DMS53 treated with DMSO at 0.1 percent for 48 hours (cell line): ENCODE results near the gene AUH.

ENCODE experiments used
- DNase-seq: peaks from one replicate; lab custom pipeline; 2025; ENCODE audit not compliant: unreplicated experiment; lab: John Stamatoyannopoulos, UW

AUH gene

DNA sequence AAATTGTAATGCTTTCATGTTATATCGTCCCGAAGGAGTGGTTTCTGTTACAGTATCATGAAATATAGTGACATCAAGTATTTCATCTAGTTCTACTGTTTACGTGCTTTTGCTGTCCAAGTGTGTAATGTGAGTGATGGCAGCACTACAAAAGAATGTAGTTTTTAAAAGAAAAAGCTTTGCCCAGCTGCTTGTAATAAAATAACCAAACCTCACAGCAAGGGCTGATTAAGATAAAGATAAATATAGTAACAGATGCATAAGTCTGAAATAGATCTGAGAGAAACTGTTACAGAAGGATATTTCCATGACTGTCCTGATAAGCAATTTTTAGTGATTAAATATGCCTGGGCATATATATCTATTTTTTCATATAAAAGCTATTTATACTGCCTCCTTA is 106.4 kb downstream of the AUH start:
- no peak for DNase-seq

DNA sequence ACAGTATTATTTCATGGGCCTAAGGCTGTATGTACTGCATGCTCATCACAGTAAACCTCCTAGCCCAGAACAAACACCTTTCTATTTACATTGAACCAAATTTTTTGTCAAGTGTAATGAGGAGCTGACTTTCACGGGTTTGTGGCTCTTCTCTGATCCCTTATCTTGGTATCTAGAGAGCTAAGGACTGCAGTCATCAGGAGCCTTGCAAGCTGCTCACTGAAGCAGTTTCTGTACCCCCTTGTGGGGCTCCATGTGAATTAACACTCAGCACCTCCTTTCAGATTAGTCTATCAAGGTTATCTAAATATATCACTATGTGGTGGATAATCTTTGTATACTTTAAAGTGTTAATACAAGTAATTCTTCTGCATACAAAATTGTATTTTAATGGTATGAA is 108.2 kb downstream of the AUH start:
- no peak for DNase-seq

DNA sequence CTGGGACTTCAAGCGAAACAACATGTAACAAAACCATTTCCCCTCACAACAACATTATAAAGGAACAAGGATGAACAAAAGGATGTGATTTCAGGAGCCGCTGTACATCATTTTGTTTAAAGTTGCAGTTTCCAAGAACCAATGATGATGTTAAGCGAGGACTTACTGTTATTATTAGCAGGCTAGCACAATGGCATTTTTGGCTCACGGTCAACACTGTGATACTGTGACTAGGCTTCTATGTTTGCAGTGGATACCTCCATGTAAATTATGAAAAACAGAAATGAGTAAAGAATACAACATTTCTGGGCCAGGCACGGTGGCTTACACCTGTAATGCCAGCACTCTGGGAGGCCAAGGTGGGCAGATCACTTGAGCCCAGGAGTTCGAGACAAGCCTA is 113.0 kb downstream of the AUH start:
- no peak for DNase-seq

DNA sequence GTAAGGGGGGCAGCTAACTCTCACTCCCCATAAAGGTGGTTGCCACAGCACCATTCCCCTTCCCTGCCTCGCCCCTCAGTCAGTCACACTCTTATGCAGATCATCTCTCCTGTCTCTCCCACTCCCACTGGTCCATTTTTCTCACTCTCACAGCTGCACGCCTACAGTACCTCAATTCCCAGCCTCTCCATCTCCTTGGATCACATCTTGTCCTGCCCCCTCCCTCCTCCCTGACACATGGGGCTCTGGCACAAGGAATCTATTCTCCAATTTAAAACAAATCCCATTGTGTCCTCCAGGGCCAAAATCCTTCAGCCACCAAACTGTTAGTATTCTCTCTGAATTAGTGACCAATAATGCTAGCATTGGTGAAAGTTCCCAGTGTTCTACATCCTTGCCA is 114.4 kb downstream of the AUH start:
- DNase-seq: no peak

DNA sequence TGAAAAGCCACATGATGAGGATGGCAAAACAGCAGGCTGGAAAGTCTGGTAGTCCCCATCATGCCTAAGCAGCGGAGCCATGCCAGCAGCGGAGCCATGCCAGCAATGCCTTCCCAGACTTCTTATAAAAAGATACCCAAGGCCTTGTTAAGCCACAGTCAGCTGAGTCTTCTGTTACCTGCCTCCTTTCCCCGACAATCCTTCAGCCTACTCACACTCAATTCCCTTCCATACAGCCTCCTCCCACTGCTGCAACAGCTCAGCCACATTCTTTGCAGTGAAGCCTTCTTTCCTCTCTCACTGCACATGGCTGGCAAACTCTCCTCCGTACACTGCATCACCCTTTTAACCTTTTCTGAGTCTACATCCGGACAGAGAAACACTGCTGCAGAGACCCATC is 114.9 kb downstream of the AUH start:
- no peak for DNase-seq

DNA sequence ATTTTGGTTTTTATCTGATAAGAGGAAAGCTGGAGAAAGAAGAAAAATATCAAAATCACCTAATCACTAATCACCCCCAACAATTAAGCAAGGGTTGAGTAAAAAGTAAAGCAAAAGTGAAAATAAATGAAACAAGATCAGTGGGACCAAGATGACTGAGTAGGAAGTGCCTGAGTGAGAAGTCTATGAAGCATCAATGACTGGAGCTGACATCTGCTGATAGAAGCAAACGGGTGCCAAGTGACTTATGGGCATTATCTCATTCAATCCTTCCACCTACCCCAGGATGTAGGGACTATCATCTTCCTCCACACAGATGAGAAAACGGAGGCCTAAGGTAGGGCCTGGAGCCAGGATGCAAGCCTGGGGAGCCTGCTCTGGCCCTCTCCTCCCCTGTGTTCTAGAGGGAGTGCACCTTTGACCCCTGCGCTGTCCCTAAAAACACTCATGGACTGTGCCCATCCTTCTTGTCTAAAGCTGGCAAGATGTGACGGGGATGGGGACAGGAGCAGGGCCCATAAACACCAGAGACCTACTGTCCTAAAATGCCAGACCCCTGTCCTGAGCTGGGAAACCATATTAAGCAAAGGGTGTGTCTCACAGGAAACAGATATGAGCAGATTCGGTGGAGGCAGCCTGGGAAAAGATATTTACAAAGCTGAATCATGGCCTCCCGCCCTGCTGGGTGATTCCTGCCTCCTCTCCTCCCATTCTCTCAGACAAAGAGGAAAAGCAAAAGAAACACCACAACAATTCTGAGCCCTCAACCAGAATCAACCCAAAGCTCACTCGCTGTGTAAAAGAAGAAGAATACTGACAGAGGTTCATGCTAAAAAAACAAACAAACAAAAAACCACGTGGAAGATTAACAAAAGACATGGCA is 116.0 kb downstream of the AUH start:
- DNase-seq: no peak

DNA sequence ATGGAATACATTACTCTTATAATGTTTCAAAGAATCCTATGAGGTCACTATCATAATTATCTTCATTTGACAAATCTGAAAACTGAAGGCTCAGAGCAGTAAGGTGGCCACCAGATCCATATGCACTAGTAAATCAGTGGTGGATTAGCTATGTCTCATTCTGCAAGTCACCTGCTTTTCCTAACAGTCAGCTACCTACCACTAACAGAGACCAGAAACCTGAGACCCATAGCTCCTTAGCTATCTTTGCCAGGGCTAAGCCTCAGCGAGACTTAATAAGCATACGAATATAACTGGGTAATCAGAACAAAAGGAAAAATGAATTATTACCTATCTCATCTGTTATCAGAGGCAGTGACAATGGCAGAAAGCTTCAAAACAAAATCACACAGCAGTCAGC is 118.7 kb downstream of the AUH start:
- no peak for DNase-seq

DNA sequence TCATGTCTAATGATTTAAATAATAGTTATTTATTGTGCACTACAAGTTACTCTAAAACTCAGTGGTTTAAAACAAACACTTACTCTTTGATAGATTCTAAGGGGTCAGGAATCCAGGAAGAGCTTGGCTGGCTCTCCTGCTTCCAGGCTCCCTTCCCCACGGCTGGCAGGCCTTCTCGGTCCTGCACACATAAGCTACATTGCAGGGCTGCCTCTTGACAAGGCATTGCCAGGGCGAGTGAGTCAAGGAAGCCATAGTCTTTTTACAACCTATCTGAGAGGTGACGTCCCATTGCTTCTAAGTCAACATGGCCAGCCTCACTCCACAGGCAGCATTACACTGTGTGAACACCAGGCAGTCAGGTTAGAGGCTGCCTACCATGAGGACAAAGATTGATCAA is 119.8 kb downstream of the AUH start:
- no peak for DNase-seq

DNA sequence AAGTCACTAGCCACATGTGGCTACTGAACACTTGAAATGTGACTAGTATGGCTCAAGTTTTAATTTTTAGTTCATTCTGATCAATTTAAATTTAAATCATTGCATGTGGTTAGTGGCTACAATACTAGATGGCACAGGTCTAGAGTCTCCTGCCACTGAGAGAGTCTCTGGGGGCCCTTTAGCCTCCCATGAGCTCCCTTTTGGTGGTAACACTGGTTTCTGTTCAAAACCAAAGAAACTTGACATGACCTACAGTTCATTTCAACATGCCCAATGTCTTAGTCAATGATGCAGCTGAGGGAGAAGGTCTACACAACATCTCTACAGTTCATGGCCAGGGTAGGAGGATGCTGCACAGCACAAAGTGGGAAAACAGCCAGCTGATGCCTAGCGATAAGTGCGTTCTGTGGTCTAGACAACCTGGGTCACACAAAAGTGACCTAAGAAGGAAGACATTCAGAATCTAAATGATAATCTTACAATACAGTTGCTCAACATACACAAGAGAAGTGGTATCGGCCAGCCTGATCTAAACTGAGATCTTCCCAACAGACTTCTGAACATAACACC is 121.0 kb downstream of the AUH start:
- no peak for DNase-seq

DNA sequence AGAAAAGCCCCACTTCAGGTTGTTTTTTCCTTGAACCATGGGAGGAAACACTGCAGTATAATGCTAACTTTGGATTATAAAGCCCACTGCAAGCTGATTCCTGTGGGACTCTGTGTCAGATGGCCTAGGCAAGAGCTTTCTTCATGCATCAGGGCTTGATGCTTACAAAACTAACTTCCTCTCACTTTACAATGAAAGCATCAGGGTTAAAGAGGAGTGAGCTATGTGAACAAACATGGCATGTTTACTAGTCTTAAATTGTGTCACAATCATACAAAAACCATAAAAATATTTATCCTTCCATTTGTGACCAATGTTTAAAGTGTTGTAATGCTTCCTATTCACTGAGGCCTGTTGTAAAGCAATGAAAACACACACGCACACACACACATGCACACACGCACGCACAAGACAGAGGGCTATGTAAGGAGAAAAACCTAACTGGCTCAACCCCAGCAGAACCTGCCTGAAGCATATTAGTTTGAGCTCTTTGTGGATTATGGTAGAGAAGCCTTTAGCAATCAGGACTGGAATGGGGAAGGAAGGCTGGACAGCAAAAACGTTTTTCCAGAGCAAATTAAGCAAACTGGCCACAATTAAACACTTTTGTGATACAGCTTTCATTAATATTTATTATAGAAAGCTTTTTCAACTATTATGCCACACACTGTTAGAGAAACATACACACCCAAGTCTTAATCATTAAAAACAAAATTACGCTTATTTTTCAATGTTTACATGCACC is 122.2 kb downstream of the AUH start:
- DNase-seq: no peak

DNA sequence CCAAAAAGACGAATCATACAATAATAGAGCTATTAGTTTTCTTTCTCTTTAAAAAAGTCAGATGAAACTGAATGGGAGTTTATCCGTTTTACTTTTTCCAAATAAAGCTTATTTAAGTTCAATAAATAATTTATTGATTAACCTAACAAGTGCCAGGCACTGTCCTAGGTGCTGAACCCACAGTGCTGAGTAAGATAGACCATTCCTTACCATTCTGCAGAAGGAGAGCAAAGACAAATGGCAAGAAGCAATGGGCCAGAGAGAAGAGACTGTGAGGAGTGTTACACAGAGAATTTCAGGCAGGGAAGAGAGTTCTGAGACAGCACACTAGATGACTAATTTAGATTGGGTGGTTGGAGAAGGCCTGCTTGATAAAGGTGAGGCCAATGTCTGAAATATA is 127.2 kb downstream of the AUH start:
- DNase-seq: no peak

DNA sequence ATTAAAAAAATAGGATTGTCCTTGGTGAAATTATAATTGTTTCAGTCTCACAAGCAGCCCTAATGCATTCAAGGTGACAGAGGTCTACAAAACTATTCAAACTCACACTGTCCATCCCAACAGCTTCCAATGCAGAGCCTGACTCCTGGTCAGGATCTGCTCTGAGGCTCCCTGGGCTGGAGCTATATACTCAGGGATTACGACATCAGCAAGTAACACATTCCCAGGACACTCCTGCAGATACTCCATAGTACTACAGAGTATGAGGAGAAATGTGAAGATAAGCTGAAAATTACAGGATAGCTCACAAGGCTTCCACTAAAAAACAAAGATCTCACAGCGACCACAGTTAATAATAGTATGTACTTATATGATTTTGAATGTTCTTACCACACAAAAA is 130.1 kb downstream of the AUH start:
- no peak for DNase-seq

DNA sequence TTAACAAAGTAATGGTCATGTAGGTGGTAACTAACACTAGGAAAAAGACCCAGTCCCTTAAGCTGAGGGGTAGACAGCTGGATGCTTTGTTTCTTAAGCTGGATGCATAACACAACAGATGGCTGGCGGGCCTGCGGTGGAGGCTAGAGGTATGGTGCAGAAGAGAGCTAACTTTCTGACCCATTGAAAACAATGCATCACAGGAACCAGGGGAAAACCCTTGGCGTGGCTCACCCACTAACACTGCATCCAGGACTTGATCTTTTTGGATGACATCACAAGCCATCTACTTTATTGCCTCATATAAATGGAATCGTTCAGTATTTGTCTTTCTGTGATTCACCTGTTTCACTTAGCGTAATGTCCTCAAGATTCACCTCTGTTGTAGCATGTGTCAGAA is 138.7 kb downstream of the AUH start:
- no peak for DNase-seq

DNA sequence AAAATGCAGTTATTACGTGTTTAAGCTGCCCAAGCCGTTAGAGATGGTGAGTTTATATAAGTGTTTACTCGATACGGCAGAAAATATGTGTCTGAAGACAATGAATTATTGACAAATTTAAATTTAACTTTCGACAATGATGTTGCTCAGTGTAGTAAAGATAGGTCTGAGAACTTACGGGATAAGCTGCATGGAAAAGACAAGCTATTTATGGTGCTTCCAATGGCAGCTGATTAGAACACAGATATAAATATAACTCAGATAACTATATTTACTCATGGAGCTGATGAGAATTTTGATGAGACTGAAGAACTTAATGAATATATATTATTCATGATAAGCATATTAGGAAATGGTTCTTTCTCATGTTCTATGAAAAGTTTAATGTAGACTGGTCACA is 139.3 kb downstream of the AUH start:
- DNase-seq: no peak

DNA sequence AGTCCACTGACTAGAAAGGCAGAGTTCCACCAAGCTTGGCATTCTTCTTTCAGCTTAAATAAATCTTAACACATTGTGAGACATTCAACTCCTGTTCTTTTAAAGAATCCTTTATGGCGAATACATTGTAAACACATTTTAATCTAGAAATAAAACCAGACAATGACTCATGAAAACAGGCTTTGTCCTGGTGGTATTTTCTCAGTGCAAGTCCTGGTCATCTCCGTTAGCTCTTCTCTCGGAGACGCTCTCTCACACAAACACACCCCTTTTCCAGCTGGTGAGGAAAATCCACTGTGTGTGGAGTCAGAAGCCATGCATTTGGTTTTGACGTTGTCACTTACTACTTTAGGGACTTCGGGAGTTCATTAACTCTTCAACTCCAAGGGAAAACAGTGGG is 140.4 kb downstream of the AUH start:
- no peak for DNase-seq

DNA sequence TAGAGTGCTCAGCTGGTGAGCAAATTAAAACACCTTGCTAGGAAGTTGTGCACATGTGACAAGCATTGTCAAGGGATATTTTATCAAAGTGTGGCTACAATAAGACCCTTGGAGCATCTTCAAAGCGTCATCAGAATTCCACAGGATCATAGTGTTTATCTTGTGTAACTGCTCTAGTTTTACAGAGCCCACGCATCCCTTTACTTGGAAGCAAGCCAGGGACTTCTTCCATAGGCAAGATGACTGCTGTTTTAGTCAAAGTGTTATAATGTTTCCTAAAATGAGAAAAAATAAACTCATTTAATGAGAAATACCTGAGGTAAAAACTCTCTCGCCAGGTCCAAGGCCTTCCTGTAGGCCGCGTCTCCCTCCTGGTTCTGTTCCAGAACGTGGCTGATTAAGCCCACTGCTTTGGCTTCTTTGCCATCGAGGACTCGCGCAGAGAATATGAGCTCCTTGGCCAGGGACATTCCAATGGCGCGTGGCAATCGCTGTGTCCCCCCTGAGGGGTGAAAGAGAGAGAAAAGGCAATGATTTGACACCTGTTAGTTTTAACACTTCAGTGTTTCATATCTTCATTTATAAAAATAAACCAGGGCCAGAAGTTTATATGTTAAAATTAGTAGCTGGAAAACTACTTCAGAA is 141.1 kb downstream of the AUH start:
- no peak for DNase-seq

DNA sequence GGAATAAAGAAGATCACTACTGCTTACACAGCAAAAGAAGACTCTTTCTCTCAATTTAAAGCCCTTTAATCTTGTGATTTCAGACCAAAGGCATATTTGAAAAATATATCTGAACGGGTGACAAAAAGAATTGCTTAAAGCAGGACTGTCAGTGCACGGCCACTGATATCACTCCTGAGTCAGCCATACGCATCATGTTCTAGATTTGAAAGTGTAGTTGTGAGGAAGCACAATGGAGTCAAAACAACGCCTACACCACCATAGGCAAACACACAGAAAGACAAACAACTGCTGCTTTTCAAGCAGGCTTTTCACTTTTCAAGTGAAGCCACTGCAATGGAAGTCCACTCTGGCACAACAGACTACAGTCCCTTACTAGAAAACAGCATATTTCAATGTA is 141.7 kb downstream of the AUH start:
- no peak for DNase-seq

DNA sequence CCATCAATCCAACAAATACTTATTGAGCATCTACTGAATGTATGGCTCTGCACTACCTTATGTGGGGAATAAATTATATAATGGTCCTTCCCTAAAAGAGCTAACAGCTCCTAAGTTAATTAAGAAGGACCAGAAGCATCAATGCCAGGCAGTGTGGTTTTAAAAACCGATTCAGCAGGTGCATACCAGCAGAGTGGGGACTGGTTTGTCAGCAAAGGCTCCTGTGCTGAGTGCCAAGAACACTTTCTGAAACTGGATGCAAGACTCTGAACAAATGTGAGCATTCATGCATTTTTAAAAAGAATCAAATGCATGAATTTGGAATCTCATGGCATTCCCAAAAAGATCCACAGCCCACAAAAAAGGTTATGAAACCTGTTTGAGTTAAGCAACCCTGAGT is 142.2 kb downstream of the AUH start:
- no peak for DNase-seq

DNA sequence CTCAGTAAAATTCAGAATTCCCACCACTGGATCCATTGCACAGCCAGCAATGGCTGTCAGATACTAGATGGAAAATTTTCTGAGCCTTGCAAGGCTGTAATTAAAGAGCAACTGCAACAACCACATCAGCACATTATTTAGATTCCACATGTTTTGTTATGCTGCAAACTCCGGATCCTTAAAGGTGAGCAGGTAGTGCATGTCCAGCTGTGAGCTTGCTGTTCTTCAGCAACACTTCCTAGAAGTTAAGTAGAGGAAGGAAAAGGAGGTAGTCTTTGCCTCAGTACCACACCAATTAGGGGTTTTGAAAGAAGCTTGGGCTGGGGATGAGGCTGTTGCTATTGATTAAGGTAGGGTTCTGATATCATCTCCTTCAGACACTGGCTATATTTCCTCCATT is 144.3 kb downstream of the AUH start:
- no peak for DNase-seq

DNA sequence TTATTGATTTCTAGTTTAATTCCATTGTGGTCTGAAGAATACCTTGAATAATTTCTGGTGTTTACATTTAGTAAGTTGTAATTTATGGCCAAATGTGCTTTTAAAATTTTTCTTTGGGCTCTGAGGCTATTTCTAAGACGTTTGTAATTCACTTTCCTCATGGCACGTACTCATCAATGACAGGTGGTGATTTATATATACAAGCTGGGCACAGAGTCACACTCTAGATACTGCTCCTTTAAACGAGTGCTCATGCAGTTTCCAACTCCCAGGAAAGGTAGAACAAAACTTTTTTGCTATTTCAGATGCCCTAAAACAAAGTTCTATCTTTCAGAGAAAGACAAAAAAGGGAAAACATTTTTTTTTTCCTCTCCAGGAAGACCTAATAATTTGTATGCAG is 146.9 kb downstream of the AUH start:
- no peak for DNase-seq

DNA sequence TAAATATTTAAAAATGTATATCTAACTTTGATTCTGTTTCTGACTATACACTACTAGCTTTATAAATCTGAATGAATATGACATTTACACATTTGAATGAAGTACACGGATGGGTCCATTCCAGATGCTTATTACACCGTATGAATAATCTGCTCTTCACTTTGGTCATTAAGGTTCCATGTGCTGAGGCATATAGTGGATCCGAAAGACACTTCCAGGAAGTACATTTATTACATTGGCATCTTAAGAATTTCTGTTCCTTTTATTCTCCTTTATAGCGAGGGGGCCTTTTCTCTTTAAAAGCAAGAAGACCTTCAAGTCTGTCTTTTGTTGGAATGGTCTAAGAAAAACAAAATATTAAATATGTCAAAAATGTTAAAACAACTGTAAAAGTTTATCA is 147.6 kb downstream of the AUH start:
- no peak for DNase-seq
